Stimulated activated CD4-positive, alpha-beta T cell treated with anti-CD3 and anti-CD28 coated beads, Interleukin-15, amount 100 ng/mL, for 24 hours (primary cell): ENCODE measurements around the gene RBM34.
A peak's percentile ranks its signal among the peaks of the same experiment; 100 is the strongest.
"Not testable (repeated sequence)": the region's sequence is repeated elsewhere in the genome, so short reads cannot be mapped to it uniquely, and the experiment has no call there.

Experiments used
- DNase-seq: peaks from one replicate; pipeline ENCODE4 v3.0.0-alpha.2; 2020

Gene RBM34

DNA sequence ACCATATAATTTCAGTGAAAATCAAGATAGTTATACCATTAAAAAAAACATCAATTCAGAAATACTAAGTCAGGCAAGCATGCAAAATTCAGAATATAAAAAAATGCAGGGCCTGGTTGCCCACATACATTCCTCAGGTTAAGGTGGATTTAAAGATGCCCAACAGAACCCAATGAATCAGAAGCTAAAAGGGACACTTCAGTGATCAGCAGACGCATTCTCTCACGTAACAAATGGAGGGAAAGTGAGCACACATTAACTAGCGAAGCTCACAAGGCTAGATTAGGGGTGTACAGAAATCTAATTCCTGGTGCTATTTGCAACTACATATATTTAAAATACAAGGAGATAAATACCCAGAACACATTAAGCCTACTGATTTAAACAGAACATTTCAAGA, 49.9 kb downstream of the RBM34 start:
- DNase-seq: no peak

DNA sequence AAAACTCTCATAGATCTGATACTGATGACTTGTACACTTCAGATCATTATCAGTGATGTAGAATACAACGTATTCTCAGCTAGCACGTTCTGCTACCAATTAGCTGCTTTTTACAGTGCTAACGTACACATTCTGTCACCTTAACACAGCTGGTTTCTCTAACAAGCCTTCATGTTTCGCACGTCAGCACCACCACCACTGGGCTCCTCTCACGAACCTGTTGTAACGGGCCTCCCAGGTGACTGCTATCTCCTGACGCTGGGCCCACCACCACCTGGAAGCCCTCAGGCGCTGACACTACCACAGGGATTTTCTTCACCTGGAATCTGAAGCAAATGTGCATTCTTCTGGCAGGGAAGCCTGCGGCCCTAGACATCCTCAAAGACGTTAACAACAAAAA, 52.2 kb downstream of the RBM34 start:
- no peak for DNase-seq

DNA sequence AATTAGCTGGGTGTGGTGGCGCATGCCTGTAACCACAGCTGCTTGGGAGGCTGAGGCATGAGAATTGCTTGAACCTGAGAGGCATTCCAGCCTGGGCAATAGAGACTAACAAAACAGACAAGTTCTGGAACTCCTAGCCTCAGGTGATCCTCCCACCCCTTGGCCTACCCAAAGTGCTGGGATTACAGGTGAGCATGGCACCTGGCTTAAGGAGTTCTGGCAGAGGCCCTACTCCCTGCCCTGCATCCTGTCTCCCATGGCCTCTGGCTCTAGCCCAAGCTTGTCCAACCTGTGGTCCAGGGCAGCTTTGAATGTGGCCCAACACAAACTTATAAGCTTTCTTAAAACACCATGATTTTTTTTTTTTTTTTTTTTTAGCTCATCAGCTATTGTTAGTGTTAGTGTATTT, 52.9 kb downstream of the RBM34 start:
- no peak for DNase-seq

DNA sequence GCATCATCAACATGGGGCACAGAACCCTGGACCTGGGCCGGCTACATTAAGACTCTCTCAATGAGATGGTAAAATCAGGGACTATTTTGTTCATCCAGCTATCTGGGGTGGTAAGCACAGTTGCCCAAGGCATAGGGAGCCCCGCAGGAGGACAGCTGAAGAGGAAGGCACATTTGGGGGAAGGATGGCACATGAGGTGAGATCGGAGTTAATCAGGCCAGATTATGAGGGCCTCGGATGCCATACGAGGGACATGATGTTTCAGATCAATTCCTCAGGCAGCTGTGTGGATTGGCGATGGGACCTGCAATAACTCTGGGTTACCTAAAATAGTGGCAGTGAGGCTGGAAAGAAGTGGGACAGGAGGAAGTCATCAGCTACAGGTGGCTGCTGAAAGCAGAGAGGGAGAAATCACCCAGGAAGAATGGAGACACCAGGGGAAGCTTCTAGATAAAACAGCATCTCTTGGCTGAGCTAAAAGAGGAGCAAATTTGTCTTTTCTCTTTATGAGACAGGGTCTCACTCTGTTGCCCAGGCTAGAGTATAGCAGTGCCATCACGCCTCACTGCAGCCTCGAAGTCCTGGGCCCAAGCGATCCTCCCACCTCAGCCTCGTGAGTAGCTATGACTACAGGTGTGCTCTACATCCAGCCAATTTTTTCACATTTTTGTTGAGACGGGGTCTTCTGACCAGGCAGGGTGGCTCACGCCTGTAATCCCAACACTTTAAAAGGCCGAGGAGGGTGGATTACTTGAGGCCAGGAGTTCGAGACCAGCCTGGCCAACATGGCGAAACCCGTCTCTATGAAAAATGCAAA, 53.5 kb downstream of the RBM34 start:
- DNase-seq: no peak

DNA sequence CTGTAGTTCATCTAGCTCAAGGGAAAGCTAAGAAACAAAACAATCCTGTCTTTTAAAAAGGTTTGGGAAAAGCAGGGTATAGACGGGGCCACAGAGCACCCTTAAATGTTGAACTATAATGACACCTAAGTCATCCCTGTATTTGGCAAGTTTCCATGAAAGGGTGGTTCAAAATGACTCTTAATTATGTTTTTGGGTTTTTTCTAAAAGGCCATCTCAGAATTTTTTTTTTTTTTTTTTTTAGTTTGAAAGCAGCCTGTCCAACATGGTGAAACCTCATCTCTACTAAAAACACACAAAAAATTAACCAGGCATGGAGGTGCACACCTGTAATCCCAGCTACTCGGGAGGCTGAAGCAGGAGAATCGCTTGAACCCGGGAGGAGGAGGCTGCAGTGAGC, 54.6 kb downstream of the RBM34 start:
- DNase-seq: no peak

DNA sequence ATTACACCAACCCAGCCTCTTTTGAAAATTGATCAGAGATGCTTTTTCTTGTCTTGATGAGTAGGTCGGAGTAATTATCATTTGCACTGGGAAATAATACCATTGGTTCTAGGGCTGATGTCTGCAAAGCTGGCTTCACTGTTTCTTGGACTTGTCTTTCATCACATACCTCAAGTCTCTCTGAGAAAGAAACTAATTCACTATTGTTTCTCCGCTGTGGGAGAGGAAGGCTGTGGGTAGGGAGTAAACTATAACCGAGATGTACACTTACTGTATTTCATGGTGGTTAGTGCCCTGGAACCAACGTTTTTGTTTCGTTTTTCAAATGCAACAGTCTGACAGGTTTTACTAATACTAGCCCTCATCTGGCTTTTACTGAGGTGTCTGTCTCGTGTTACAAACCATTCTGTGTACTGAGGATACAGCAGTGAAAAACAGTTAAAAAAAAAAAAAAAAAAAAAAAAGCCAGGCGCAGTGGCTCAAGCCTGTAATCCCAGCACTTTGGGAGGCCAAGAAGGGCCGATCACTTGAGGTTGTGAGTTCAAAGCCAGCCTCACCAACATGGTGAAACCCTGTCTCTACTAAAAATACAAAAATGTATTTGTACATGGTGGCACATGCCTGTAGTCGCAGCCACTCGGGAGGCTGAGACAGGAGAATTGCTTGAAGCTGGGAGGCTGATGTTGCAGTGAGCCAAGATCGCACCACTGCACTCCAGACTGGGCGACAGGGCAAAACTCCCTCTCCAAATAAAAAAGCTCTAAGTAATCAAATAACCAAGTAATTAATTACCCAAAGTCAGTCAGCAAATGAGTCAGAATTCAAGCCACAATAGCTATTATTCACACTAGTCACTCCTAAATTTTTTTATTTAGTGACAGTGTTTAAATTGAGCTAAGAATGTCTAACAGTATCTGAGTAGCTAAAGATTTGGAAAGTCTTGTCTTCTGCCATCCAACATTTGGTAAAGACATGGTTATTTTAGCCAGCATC, 55.7 kb downstream of the RBM34 start:
- DNase-seq: no peak

DNA sequence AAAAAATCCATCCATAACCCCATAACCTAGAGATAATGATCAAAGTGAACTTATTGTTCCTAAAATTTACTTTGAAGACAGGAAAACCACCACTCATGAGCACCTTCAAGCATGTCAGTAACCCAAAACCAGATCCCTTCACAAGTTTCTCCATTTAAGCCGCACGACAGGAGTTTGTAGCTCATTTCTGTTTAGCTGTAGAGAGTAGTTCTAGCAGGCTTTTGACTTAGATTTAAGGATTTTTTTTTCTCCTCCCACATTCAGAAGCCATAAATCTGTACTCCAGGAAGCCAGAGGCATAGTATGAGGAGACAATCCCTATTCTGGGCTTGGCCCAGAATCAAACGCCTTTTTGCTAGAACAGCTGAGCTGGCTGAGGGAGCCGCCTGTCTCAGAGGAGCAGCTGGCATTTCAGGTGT, 58.0 kb downstream of the RBM34 start:
- no peak for DNase-seq

DNA sequence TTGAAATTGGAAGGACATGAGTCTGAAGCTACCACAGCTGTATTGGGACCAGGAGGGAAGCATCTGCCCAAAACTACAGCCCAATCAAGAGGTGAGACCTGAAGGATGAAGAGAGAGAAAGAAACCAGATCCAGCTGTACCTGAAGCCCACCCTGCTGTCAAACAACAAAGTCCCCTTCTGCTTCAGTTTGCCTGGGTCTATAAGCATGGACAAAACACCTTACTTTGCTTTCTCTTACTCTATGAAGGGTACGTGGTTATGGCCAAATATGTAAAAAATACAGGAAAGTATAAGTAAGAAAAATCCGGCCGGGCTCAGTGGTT, 58.8 kb downstream of the RBM34 start:
- no peak for DNase-seq

DNA sequence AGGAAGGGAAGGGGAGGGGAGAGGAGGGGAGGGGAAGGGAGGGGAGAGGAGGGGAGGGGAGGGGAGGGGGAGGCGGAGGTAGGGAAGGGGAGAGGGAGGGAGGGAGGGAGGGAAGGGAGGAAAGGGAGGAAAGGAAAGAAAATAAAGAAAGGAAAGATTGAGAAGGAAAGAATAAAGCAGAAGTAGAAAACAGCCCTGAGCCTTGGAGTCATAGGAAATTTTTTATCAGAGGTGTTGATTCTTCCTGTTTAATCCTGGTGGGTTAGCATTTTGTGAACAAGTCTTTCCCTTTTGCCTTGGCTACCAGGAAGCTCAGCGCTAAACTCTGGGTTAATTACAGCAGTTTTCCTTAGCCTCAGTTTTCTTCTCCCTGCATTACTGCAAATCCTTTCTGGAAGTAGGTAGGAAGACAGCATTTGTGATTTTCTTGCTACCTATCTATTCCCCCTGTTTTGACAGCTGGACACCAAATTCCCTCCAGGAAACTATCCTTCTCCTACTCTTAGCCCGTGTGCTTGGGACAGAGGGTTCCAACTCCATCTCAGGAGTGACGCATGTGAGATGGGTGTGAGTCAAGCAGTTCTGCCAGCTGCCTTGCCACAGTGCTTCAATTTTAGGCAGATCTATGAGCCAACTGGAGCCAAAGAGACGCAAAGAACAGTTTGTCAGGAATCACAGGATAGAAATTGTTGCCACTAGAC, 59.3 kb downstream of the RBM34 start:
- no peak for DNase-seq

DNA sequence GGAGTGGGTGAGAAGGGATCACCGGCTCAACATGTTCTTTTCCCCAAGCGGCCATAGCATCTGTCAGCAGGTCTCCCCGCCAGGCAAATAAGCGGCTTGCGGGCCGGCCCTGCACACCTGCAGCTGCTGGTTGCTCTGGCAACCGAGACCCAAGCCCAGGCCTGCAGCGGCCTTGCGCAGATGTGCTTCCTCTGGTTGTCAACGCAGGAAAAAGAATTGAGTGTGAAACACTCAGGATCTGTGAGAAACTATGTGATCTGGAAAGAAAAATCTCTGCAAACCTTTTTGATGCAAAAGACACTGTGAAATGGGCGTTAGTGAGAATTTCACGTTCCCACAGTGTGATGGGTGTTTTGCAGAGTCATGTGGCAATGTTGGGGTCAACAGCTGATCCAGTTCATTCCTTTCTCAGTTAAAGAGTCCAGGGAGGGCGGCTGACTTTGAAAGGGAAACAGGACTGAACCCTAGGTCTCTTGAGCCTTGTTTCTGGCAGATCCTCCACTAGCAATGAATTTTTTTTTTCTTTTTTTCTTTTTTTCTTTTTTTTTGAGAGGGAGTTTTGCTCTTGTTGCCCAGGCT, 60.8 kb downstream of the RBM34 start:
- DNase-seq: no peak

DNA sequence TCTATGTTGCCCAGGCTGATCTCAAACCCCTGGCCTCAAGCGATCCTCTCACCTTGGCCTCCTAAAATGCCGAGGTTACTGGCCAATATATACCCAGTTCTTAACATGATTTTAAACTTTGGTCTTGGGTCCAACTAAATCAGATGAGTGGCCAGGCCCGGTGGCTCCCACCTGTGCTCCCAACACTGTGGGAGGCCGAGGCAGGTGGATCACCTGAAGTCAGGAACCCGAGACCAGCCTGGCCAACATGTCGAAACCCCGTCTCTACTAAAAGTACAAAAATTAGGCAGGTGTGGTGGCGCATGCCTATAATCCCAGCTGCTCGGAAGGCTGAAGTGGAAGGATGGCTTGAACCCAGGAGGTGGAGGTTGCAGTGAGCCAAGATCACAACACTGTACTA, 62.1 kb downstream of the RBM34 start:
- DNase-seq: no peak

DNA sequence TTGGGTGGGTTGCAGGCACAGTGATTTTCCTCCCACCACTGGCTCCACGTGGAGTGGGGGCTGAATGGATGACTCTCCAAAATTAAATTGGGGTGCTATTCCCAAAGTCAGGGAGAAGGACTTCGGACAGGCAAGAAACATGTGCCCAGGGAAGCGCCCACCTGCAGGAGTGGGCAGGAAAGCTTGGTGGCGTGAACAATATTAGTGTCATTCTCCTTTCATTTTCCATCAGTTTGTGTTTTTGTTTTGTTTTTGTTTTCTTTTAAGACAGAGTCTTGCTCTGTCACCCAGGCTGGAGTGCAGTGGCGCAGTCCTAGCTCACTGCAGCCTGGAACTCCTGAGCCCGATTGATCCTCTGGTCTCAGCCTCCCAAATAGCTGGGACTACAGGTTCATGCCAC, 62.5 kb downstream of the RBM34 start:
- no peak for DNase-seq

DNA sequence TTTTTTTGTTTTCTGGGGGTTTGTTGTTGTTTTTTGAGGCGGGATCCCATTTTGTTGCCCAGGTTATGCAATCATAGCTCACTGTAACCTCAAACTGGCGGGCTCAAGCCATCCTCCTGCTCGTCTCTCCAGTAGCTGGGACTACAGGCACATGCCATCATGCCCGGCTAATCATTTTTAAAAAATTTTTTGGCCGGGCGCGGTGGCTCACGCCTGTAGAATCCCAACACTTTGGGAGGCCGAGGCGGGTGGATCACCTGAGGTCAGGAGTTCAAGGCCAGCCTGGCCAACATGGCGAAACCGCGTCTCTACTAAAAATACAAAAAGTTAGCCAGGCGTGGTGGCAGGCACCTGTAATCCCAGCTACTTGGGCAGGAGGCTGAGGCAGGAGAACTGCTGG, 63.5 kb downstream of the RBM34 start:
- not testable (repeated sequence) for DNase-seq

DNA sequence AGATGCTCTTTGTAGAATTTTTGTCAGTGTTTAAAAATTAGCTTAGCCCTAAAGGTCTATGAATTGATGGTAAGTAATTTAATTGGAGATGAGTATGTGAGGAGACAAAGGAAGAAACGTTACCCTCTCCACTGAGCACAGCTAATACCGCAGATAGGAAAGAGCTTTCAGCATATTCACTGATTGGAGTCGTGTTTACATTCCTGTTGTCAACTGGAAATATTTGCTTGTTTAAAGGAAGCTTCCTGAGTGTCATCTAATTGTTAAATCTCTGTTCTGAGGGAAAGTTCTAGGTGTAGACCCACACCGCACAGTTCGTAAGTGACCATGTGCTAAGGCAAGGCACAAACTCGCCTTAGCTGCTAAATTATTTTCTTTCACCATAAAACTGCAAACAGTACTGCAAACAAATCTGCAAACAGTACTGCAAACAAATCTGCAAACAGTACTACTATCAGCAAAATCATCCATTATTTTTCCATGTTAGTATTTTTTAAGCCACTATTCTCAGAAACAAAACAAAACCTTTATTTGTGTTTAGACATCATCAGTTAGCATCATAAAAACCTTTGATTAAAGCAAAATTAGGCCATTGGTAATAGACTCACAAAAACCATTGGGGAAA, 65.0 kb downstream of the RBM34 start:
- no peak for DNase-seq

DNA sequence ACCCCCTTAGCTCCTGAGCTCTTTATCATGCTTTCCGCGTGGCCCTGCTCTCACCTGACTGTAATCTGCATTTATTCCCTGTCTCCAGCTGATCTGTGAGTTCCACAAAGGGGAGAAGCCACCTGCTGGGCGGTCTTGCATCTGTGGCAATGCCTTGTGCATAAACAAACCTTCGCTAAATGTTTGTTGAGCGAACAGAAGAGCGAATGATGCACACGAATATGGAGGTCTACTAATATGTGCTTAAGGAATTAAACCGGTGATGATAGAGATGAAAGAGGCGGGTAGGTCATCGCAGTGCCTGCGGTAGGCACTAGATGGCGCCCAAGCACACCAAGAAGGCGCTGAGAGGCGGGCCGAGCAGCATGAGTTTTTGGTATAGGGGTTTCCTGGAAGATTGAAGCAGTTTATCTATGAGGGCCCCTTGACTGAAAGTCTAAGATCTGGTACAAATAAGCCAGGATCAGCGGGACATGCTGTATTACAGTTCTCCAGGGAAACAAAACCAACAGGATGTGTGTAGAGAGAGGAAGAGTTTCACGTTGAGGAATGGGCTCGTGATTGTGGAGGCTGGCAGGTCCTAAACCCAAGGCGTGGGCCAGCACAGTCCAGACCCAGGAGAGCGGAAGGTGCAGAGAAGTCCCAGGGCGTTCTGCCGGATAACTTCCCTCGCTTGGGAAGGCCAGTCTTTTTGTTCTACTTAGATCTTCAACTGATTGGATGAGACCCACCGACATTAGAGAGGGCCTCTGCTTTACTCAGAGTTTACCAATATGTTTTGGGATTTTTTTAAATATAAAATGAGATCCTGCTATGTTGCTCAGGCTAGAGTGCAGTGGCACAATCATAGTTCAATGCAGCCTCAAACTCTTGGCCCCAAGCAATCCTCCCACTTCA, 67.1 kb downstream of the RBM34 start:
- DNase-seq: peak; percentile 88

DNA sequence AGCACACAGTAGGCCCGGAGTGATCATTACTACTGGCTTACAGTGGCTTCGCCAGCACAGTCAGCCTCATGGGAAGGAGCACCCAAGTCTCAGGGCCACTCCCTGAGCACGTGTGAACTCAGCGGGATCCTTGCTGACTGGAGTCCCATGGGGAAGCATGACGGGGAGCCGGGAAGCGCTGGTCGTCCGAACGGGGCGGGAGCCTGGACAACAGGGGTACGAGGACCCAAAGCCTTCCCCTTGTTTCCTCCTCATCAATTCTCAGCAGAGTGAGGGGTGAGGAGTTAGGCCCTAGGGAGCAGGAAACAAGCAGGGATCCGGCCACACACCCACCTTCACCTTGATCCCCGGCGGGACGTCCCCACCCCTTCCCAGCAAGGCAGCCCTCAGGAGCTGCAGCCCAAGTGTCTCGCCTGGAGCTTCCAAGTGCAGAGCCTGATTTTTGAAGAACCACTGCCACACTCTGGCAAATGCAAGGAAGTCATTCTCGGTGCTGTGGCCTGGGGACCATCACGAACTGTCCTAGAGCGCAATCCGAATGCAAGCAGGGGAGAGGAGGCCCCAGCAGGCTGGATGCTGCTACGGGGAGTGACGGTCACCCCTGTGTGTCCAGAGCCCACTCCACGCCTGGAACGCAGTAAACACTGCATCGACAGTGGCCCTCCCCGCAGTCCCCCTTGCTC, 67.9 kb downstream of the RBM34 start:
- no peak for DNase-seq

DNA sequence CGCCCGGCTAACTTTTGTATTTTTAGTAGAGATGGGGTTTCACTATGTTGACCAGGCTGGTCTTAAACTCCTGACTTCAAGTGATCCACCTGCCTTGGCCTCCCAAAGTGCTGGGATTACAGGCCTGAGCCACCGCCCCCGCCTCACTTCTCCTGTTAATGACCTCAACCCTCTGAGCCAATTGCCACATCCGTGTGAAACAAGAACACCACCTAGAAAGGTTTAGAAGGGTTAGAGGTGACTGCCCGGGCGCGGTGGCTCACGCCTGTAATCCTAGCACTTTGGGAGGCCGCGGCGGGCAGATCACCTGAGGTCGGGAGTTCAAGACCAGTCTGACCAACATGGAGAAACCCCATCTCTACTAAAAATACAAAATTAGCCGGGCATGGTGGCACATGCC, 68.6 kb downstream of the RBM34 start:
- not testable (repeated sequence) for DNase-seq

DNA sequence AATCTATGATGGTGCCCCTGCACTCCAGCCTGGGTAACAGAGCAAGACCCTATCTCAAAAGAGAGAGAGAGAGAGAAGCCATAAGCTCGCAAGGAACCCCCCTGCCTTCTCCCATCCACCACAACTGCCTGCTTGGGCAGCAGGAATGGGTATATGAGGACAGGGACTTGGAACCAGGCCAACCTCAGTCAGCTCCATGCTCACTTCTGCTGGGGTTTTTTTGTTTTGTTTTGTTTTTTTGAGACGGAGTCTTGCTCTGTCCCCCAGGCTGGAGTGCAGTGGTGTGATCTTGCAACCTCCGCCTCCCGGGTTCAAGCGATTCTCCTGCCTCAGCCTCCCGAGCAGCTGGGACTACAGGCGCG, 69.0 kb downstream of the RBM34 start:
- DNase-seq: not testable (repeated sequence)

DNA sequence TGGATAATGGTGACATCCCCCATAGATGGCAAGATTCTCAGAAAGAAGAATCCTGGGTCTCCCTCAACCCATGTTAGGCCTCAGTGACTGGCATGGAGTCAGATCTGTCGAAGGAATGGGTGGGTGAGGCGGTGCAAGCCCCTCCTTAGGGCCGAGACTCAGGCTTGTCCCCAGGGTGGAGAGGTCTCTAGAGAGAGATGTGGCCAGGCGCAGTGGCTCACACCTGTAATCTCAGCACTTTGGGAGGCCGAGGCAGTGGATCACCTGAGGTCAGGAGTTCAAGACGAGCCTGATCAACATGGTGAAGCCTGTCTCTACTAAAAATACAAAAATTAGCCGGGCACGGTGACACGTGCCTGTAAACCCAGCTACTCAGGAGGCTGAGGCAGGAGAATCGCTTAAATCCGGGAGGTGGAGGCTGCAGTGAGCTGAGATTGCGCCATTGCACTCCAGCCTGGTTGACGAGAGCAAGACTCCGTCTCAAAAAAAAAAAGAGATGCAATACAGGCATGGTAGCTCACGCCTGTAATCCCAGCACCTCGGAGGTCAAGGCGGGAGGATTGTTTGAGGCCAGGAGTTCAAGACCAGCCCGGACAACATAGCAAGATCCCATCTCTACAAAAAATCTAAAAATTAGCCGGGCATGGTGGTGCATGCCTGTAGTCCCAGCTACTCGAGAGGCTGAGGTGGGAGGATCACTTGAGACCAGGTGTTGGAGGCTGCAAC, 69.6 kb downstream of the RBM34 start:
- DNase-seq: not testable (repeated sequence)

DNA sequence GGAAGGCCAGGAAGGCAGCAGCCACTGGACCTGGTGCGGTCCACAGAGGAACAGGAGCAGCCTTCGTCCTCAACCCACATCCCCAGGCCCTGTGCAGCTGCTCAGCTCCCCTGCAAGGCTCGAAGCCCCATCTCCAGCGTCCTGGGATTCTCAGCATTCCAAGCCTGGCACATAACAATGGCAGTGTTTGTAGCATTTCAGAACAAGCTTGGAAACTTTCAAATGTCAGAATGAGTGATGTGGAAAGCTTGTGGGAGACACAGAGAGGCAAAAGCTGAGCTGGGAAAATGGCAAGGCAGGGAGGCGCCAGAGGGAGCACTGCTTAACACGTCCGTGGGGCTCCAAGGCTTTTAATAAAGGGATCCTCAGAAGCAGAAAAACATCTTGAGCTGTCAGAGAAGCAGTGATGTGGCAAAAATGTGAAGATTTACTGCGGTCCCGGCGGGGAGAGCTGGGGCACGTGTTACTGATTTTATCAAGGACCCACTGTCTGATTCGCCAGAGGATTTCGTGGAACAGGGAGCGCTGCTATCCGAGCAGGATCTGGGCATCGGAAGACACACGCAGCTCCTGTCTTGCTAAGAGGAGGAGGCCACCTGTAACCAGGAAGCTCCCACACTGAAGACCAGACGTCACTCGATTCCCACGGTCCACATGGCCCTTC, 70.5 kb downstream of the RBM34 start:
- DNase-seq: no peak
